C1 segment of cervical spinal cord (tissue), 14 donors: ENCODE measurements around the gene OR6A2.

ENCODE experiments used
- DNase-seq, 14 donors: peaks; one replicate each; lab custom pipeline; 2025; lab: John Stamatoyannopoulos, UW

OR6A2 gene

DNA sequence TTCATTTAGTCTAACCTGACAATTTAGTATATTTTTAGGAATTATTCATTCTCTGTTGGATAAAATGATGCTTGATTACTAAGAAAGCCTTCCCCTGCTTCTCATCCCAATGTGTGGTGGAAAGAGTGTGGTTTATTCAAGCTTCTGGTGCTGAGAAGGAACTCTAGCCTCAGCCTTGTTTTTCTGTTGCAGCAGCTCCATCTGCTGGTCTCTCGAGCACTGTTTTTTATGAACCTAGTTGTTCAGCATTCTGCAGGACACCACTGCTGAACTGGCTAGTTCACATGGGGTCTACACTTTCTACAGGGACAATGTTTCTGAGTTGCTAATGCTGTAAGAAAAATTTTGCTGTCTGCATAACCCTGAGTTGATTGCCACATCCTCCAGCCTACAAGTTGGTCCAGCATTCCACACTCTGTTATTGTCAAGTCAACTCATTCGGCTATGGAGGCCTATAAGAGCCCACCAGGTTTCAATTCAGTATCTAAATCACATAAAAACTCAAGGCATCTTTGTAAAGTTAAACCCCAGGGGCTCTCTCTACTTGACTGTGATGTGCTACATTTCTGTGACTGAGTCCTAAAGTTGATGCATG, 42.0 kb downstream of the OR6A2 start:
- DNase-seq = peak in 6 of 14 donors; percentile 11 to 35 (median 23)

- DNase-seq = no peak
Observed at GRCh38 chr11:6755953-6756347, 43.5 kb downstream of the OR6A2 start.

GRCh38 chr11:6755303-6755952, 44.1 kb downstream of the OR6A2 start:
- peak in 2 of 14 donors; percentile 9 to 15 for DNase-seq

DNA sequence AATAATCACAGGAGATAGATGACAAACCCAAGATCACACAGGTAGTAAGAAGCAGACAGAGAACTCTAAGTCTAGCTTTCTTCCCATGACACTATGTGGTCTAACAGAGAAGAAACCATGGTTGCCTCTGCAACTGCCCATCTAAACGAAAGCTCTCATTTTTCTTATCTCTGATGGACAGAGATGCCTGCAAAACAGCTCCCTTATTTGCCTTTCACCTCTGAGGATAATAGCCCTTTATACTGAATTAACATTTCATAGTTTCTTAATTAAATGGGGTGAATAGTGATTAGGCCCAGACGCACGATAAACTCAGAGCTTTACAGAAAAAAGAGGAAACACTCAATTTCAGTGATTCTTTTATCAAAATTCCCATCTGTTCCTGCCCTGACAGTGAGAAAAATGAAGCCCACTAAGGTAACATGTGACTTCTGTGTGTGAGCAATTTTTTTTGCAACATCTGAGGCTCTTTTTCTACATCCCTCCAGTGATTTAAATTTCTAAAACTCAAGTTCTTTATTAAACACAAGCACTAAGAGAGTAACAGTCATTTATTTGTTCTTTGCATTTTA, 52.3 kb downstream of the OR6A2 start:
- DNase-seq = no peak

DNA sequence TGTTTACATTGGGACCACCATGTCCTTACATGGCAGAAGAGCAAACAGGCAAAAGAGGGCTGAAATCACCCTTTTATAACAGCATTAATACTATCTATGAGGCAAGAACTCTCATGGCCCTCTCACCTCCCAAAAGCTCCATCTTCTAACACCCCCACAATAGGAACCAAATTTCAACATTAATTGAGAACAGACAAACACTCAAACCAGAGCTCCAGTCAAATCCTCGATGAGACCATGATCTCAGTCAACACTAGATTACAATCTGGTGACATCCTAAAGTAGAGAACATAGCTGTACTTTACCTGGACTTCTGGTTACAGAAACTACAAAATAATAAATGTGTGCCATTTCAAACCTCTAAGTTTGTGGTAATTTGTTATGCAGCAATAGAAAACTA, 52.9 kb downstream of the OR6A2 start:
- no peak for DNase-seq

DNA sequence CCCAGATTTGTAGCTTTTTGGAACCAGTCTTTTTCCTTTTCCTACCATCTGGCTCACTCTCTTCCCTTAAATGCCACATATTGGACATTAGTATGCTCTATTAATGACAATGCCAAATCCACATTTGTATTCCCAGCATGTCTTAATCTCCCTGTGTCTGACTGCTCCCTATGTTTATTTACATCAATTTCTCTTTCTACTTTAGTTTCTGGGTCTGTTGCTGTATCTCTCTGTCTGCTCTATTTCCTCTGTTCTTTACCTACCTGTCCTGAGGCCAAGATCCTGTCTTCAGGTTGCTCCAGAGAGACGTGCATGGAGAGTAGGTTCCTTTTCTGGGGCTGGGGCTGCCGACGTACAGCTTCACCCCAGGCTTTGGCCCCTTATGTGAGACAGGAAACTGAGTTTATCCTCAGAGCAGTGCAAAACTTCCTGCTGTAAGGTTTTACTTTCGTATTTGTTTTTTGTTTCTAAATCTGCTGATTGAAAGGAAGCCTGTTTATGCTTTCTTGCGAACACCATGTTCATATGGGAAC, 53.3 kb downstream of the OR6A2 start:
- DNase-seq = peak in 1 of 14 donors; percentile 26

GRCh38 chr11:6745465-6746015, 53.9 kb downstream of the OR6A2 start:
- no peak for DNase-seq

GRCh38 chr11:6745018-6745417, 54.5 kb downstream of the OR6A2 start:
- DNase-seq = no peak

- DNase-seq = no peak
Observed at GRCh38 chr11:6742260-6742659, 57.2 kb downstream of the OR6A2 start.
